H9 (cell line): ENCODE measurements around the gene RCOR3. TPM values are rescaled to one million over a fixed set of nuclear protein-coding genes. Genes with fewer than 3 reads are reported as not detected.

Experiments used
- DNase-seq: peaks from one replicate; pipeline ENCODE4 v3.0.0-alpha.2; 2017
- H2AFZ ChIP-seq: one replicate; pipeline ENCODE4 v1.6.1; 2013; ENCODE audit warnings: mild to moderate bottlenecking, low read length, control low read depth, moderate library complexity
- H2AK5ac ChIP-seq: 2 replicates; pipeline ENCODE4 v1.6.1; 2013; ENCODE audit warnings: low read length, control low read depth, mixed read lengths; ENCODE audit not compliant: insufficient read length
- H2BK120ac ChIP-seq: one replicate; pipeline ENCODE4 v1.6.1; 2013; ENCODE audit warnings: low read depth, mild to moderate bottlenecking, low read length, control low read depth, inconsistent platforms; ENCODE audit not compliant: poor library complexity, severe bottlenecking
- H2BK12ac ChIP-seq: 2 replicates; pipeline ENCODE4 v1.6.1; 2013; ENCODE audit warnings: low read length, control low read depth, mixed read lengths, low read depth; ENCODE audit not compliant: insufficient read length
- H2BK15ac ChIP-seq: 2 replicates; pipeline ENCODE4 v1.6.1; 2013; ENCODE audit warnings: low read depth, low read length, control low read depth
- H2BK20ac ChIP-seq: one replicate; pipeline ENCODE4 v1.6.1; 2013; ENCODE audit warnings: low read depth, mild to moderate bottlenecking, low read length, control low read depth, inconsistent platforms; ENCODE audit not compliant: poor library complexity, severe bottlenecking
- H2BK5ac ChIP-seq: 2 replicates; pipeline ENCODE4 v1.6.1; 2013; ENCODE audit warnings: low read length, control low read depth, mixed read lengths; ENCODE audit not compliant: insufficient read length
- H3K14ac ChIP-seq: 2 replicates; pipeline ENCODE4 v1.6.1; 2013; ENCODE audit warnings: low read length, control low read depth; ENCODE audit not compliant: insufficient read depth
- H3K18ac ChIP-seq: 2 replicates; pipeline ENCODE4 v1.6.1; 2013; ENCODE audit warnings: low read depth, mild to moderate bottlenecking, mixed read lengths, low read length, control low read depth; ENCODE audit not compliant: insufficient read length
- H3K23ac ChIP-seq: 2 replicates; pipeline ENCODE4 v1.6.1; 2013; ENCODE audit warnings: low read length, control low read depth, mixed read lengths, low read depth; ENCODE audit not compliant: insufficient read length
- H3K23me2 ChIP-seq: 2 replicates; pipeline ENCODE4 v1.6.1; 2013; ENCODE audit warnings: low read depth, mild to moderate bottlenecking, mixed read lengths, low read length, control low read depth; ENCODE audit not compliant: insufficient read length, poor library complexity, severe bottlenecking
- H3K27ac ChIP-seq: 2 replicates; pipeline ENCODE4 v1.5.1; 2013; ENCODE audit warnings: low read length, control low read depth, mixed read lengths, low read depth; ENCODE audit not compliant: insufficient read length
- H3K27me3 ChIP-seq: 2 replicates; pipeline ENCODE4 v1.6.1; 2013; ENCODE audit warnings: low read length, control low read depth, inconsistent platforms; ENCODE audit not compliant: insufficient read depth
- H3K4ac ChIP-seq: 2 replicates; pipeline ENCODE4 v1.6.1; 2013; ENCODE audit warnings: low read depth, mild to moderate bottlenecking, control low read depth, inconsistent platforms, low read length, moderate library complexity
- H3K4me1 ChIP-seq: 2 replicates; pipeline ENCODE4 v1.6.1; 2013; ENCODE audit warnings: low read length, control low read depth, inconsistent platforms; ENCODE audit not compliant: insufficient read depth
- H3K4me2 ChIP-seq: 2 replicates; pipeline ENCODE4 v1.6.1; 2013; ENCODE audit warnings: low read length, control low read depth, mixed read lengths; ENCODE audit not compliant: insufficient read length, insufficient read depth
- H3K56ac ChIP-seq: 2 replicates; pipeline ENCODE4 v1.6.1; 2013; ENCODE audit warnings: low read depth, mild to moderate bottlenecking, mixed read lengths, low read length, control low read depth; ENCODE audit not compliant: insufficient read length
- H3K79me1 ChIP-seq: 2 replicates; pipeline ENCODE4 v1.6.1; 2013; ENCODE audit warnings: low read depth, mild to moderate bottlenecking, moderate library complexity, low read length, control low read depth, inconsistent platforms; ENCODE audit not compliant: insufficient read depth, poor library complexity, severe bottlenecking
- H3K79me2 ChIP-seq: 2 replicates; pipeline ENCODE4 v1.6.1; 2013; ENCODE audit warnings: low read length, control low read depth, inconsistent platforms; ENCODE audit not compliant: insufficient read depth
- H3K9ac ChIP-seq: 2 replicates; pipeline ENCODE4 v1.6.1; 2013; ENCODE audit warnings: low read length, control low read depth, mixed read lengths; ENCODE audit not compliant: insufficient read length; ENCODE audit errors: extremely low read depth
- H3K9me3 ChIP-seq: one replicate; pipeline ENCODE4 v1.6.1; 2013; ENCODE audit warnings: low read depth, low read length, inconsistent platforms; ENCODE audit not compliant: control insufficient read depth
- H3T11ph ChIP-seq: one replicate; pipeline ENCODE4 v1.6.1; 2013; ENCODE audit warnings: mild to moderate bottlenecking, low read length, control low read depth, inconsistent platforms
- H4K20me1 ChIP-seq: one replicate; pipeline ENCODE4 v1.6.1; 2013; ENCODE audit not compliant: control insufficient read depth, insufficient read length, insufficient read depth
- H4K5ac ChIP-seq: 2 replicates; pipeline ENCODE4 v1.6.1; 2013; ENCODE audit warnings: low read depth, mild to moderate bottlenecking, mixed read lengths, low read length, control low read depth; ENCODE audit not compliant: insufficient read length
- H4K8ac ChIP-seq: replicated peaks from 2 replicates; pipeline ENCODE4 v1.6.1; 2013; ENCODE audit warnings: low read length, control low read depth, mixed read lengths, low read depth; ENCODE audit not compliant: insufficient read length
- H4K91ac ChIP-seq: 2 replicates; pipeline ENCODE4 v1.6.1; 2013; ENCODE audit warnings: low read depth, mild to moderate bottlenecking, moderate library complexity, mixed read lengths, low read length, control low read depth; ENCODE audit not compliant: insufficient read length
- H3K27ac Mint-ChIP-seq, 3 experiments: 2 replicates in 2 of 3; 3 replicates in 1 of 3; pipeline ENCODE4 v1.8.0; 2020 to 2021; ENCODE audit warnings: mixed read lengths in 3 of 3, mild to moderate bottlenecking in 1 of 3, moderate library complexity in 1 of 3
- H3K27me3 Mint-ChIP-seq: 2 replicates; pipeline ENCODE4 v1.8.0; 2021; ENCODE audit warnings: low read depth, mild to moderate bottlenecking, moderate library complexity, mixed read lengths
- H3K36me3 Mint-ChIP-seq, 3 experiments: 2 replicates in 2 of 3; 3 replicates in 1 of 3; pipeline ENCODE4 v1.8.0; 2020 to 2021; ENCODE audit warnings: low read depth in 3 of 3, mixed read lengths in 3 of 3; ENCODE audit not compliant: insufficient read depth in 1 of 3
- H3K4me1 Mint-ChIP-seq, 2 experiments: 2 replicates each; pipeline ENCODE4 v1.8.0; 2020; ENCODE audit warnings: mixed read lengths in 2 of 2
- H3K4me3 Mint-ChIP-seq, 2 experiments: 2 replicates in 1 of 2; 3 replicates in 1 of 2; pipeline ENCODE4 v1.8.0; 2020 to 2021; ENCODE audit warnings: mild to moderate bottlenecking in 2 of 2, mixed read lengths in 2 of 2, moderate library complexity in 1 of 2
- H3K9me3 Mint-ChIP-seq, 2 experiments: 2 replicates in 1 of 2; 3 replicates in 1 of 2; pipeline ENCODE4 v1.8.0; 2020; ENCODE audit warnings: mild to moderate bottlenecking in 2 of 2, mixed read lengths in 2 of 2, moderate library complexity in 1 of 2
- CTCF ChIP-seq: fragments of 200-600 bp; sonication (generic); conservative IDR thresholded peaks from 3 replicates; pipeline ENCODE4 v1.8.0; 2021; ENCODE audit warnings: antibody characterized with exemption, mild to moderate bottlenecking
- WGBS: extraction: QIAGEN DNeasy Blood & Tissue Kit; methylation state at CpG from one replicate; pipeline ENCODE4 v1.1.7; 2013; ENCODE audit warnings: missing lambda C conversion rate, low lambda C conversion rate, mixed read lengths; ENCODE audit not compliant: insufficient read length; ENCODE audit errors: extremely low coverage; 5-methylcytosine and 5-hydroxymethylcytosine counted together
- total RNA-seq: library from RNA; stranded (reverse); gene quantifications from 2 replicates; pipeline ENCODE4 v1.2.1, GENCODE V29; 2021

RCOR3 gene
- total RNA-seq, 1 experiment from 2014 or later, result 37.2 TPM

GRCh38 chr1:211352465-211352864 lies 93.3 kb downstream of the RCOR3 start:
- Mint-ChIP-seq H3K4me1 (peaks cover 0 to 4% of the 10 kb centered on the region in 2 experiments; a peak in 1 of 4 replicates), H3K27ac (no peak overlapping the region), H3K9me3 (peaks cover 11 to 18% of the 10 kb centered on the region in 2 experiments), H3K36me3 (peaks cover 20 to 39% (median 24%) of the 10 kb centered on the region in 3 experiments), H3K4me3 (no peak overlapping the region), H3K27me3 (no peaks in the 10 kb centered on the region)
- Histone ChIP-seq H2BK15ac (no peak overlapping the region), H3K27ac (no peak overlapping the region), H4K20me1 (no peaks in the 10 kb centered on the region), H4K8ac (no peak overlapping the region), H3T11ph (no peak overlapping the region), H3K4me1 (no peaks in the 10 kb centered on the region), H2BK120ac (no peak overlapping the region), H3K27me3 (no peaks in the 10 kb centered on the region), H3K56ac (no peak overlapping the region), H3K18ac (no peak overlapping the region), H3K9ac (no peak overlapping the region), H4K91ac (no peak overlapping the region), H3K4ac (no peak overlapping the region), H3K23ac (no peak overlapping the region), H2BK20ac (no peak overlapping the region), H3K79me1 (no peaks in the 10 kb centered on the region), H4K5ac (no peak overlapping the region), H2AFZ (no peak overlapping the region), H2BK5ac (no peak overlapping the region), H3K23me2 (no peaks in the 10 kb centered on the region), H3K79me2 (no peaks in the 10 kb centered on the region), H2BK12ac (no peak overlapping the region), H3K9me3 (no peaks in the 10 kb centered on the region), H3K14ac (no peak overlapping the region), H2AK5ac (no peak overlapping the region), H3K4me2 (no peak overlapping the region)
- no peak for DNase-seq
- WGBS, result no CpG with 5 or more reads among the region's 2 CpGs
- no peak for TF ChIP-seq CTCF
